ENCODE data around the gene CSMD2.

DNA sequence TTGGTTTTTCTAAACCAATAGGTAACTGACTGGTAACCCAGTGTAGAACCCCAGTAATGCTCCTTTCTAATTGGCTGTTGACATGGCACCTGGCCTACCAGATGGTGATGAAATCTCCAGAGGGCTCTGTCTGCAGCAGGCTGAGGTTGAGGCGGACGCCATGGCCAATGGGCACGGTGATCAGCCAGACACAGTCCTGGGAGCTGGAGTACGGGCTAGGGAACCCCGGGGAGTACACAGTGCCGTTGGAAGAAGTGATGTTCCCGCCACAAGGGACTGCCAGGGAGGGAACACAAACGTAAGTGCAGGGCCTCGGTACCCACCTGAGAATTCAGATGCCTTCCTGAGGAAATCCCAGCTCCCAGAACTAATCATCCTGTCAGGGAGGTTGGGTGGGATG lies 562.8 kb downstream of the CSMD2 start:
- TF ChIP-seq, protein P1, sequence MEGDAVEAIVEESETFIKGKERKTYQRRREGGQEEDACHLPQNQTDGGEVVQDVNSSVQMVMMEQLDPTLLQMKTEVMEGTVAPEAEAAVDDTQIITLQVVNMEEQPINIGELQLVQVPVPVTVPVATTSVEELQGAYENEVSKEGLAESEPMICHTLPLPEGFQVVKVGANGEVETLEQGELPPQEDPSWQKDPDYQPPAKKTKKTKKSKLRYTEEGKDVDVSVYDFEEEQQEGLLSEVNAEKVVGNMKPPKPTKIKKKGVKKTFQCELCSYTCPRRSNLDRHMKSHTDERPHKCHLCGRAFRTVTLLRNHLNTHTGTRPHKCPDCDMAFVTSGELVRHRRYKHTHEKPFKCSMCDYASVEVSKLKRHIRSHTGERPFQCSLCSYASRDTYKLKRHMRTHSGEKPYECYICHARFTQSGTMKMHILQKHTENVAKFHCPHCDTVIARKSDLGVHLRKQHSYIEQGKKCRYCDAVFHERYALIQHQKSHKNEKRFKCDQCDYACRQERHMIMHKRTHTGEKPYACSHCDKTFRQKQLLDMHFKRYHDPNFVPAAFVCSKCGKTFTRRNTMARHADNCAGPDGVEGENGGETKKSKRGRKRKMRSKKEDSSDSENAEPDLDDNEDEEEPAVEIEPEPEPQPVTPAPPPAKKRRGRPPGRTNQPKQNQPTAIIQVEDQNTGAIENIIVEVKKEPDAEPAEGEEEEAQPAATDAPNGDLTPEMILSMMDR (IDR thresholded peaks at IDR 0.05; ENCODE audit: low read depth, low read length) = no peak
- no peak for TF ChIP-seq EZH2phosphoT487 (IDR thresholded peaks at IDR 0.05; ENCODE audit: low read depth)
